GM23338 (cell line): Measurements from ENCODE around the gene HDHD5. TPM values are rescaled to one million over a fixed set of nuclear protein-coding genes. Genes with fewer than 3 reads are reported as not detected.

Experiments
- ATAC-seq: fragments of 200-7000 bp; cut with Tn5 transposase; 3 replicates; pipeline ENCODE4 v1.9.1; 2020
- DNase-seq: peaks from one replicate; pipeline ENCODE4 v3.0.0-alpha.2; 2015; ENCODE audit warnings: low spot score
- H2AFZ ChIP-seq: fragments of 200-600 bp; sonication (generic); 2 replicates; pipeline ENCODE4 v1.8.0; 2016; ENCODE audit warnings: antibody characterized with exemption, mild to moderate bottlenecking, moderate library complexity
- H3F3A ChIP-seq: fragments of 200-600 bp; sonication (generic); replicated peaks from 2 replicates; pipeline ENCODE4 v1.8.0; 2017; ENCODE audit warnings: antibody characterized with exemption, mixed run types, low read depth
- H3K27ac ChIP-seq: fragments of 200-600 bp; sonication (generic); 2 replicates; pipeline ENCODE4 v1.6.1; 2016; ENCODE audit warnings: low read depth
- H3K27me3 ChIP-seq: fragments of 200-600 bp; sonication (generic); 2 replicates; pipeline ENCODE4 v1.8.0; 2016; ENCODE audit warnings: mild to moderate bottlenecking, mixed run types, moderate library complexity; ENCODE audit not compliant: insufficient read depth
- H3K36me3 ChIP-seq: fragments of 200-600 bp; sonication (generic); 2 replicates; pipeline ENCODE4 v1.8.0; 2016; ENCODE audit warnings: mild to moderate bottlenecking; ENCODE audit not compliant: insufficient read depth
- H3K4me1 ChIP-seq: fragments of 200-600 bp; sonication (generic); 2 replicates; pipeline ENCODE4 v1.8.0; 2016; ENCODE audit warnings: mild to moderate bottlenecking, moderate library complexity; ENCODE audit not compliant: insufficient read depth
- H3K4me2 ChIP-seq: fragments of 200-600 bp; sonication (generic); 2 replicates; pipeline ENCODE4 v1.7.1; 2017; ENCODE audit warnings: mixed run types
- H3K4me3 ChIP-seq: fragments of 200-600 bp; sonication (generic); 2 replicates; pipeline ENCODE4 v1.6.1; 2016; ENCODE audit warnings: mixed run types
- H3K79me2 ChIP-seq: fragments of 200-600 bp; sonication (generic); replicated peaks from 2 replicates; pipeline ENCODE4 v1.8.0; 2017; ENCODE audit warnings: mild to moderate bottlenecking; ENCODE audit not compliant: insufficient read depth
- H3K9me2 ChIP-seq: fragments of 200-600 bp; sonication (generic); 2 replicates; pipeline ENCODE4 v1.8.0; 2017; ENCODE audit not compliant: insufficient read depth
- H4K20me1 ChIP-seq: fragments of 200-600 bp; sonication (generic); replicated peaks from 2 replicates; pipeline ENCODE4 v1.8.0; 2017; ENCODE audit warnings: mild to moderate bottlenecking; ENCODE audit not compliant: insufficient read depth
- H3K27ac Mint-ChIP-seq: 2 replicates; pipeline ENCODE4 v1.8.0; 2020; ENCODE audit warnings: inconsistent platforms, mild to moderate bottlenecking, moderate library complexity, mixed read lengths
- H3K27me3 Mint-ChIP-seq: 3 replicates; pipeline ENCODE4 v1.8.0; 2022; ENCODE audit warnings: low read depth, mild to moderate bottlenecking, moderate library complexity, mixed read lengths, inconsistent platforms; ENCODE audit not compliant: insufficient read depth, poor library complexity
- H3K36me3 Mint-ChIP-seq: 3 replicates; pipeline ENCODE4 v1.8.0; 2021; ENCODE audit warnings: low read depth, mild to moderate bottlenecking, inconsistent platforms, moderate library complexity, mixed read lengths
- H3K4me1 Mint-ChIP-seq: 3 replicates; pipeline ENCODE4 v1.8.0; 2020; ENCODE audit warnings: mild to moderate bottlenecking, inconsistent platforms, mixed read lengths
- H3K4me3 Mint-ChIP-seq: 3 replicates; pipeline ENCODE4 v1.8.0; 2021; ENCODE audit warnings: moderate library complexity, mild to moderate bottlenecking, inconsistent platforms, mixed read lengths
- H3K9me3 Mint-ChIP-seq: 3 replicates; pipeline ENCODE4 v1.8.0; 2020; ENCODE audit warnings: moderate library complexity, mild to moderate bottlenecking, inconsistent platforms, mixed read lengths
- CREB1 ChIP-seq: fragments of 250-450 bp; sonication (Bioruptor Pico); IDR thresholded peaks from 2 replicates; pipeline ENCODE4 v1.5.0; 2020; ENCODE audit warnings: low read depth, mild to moderate bottlenecking, moderate library complexity
- ETS1 ChIP-seq: IDR thresholded peaks from 2 replicates; pipeline ENCODE4 v1.6.1; 2016; ENCODE audit warnings: antibody characterized with exemption
- EZH2 ChIP-seq: fragments of 200-600 bp; sonication (generic); IDR thresholded peaks from one replicate; pipeline ENCODE4 v1.8.0; 2017; ENCODE audit warnings: antibody characterized with exemption, mild to moderate bottlenecking, low read depth; ENCODE audit not compliant: unreplicated experiment
- EZH2phosphoT487 ChIP-seq: fragments of 200-600 bp; sonication (generic); IDR thresholded peaks from one replicate; pipeline ENCODE4 v1.8.1; 2018; ENCODE audit warnings: antibody characterized with exemption; ENCODE audit not compliant: unreplicated experiment
- JUNB ChIP-seq: IDR thresholded peaks from one replicate; pipeline ENCODE4 v1.6.1; 2016; ENCODE audit warnings: antibody characterized with exemption; ENCODE audit not compliant: unreplicated experiment
- NANOG ChIP-seq: IDR thresholded peaks from 2 replicates; pipeline ENCODE4 v1.6.1; 2016; ENCODE audit warnings: antibody characterized with exemption, borderline replicate concordance
- POLR2AphosphoS5 ChIP-seq: IDR thresholded peaks from 2 replicates; pipeline ENCODE4 v1.6.1; 2016; ENCODE audit warnings: antibody characterized with exemption, low read depth
- REST ChIP-seq: IDR thresholded peaks from one replicate; pipeline ENCODE4 v1.6.1; 2018; ENCODE audit warnings: antibody characterized with exemption; ENCODE audit not compliant: unreplicated experiment
- STAT1 ChIP-seq: IDR thresholded peaks from one replicate; pipeline ENCODE4 v1.6.1; 2016; ENCODE audit warnings: antibody characterized with exemption; ENCODE audit not compliant: unreplicated experiment
- ZNF114 ChIP-seq: fragments of 250-450 bp; sonication (Bioruptor Pico); IDR thresholded peaks from 2 replicates; pipeline ENCODE4 v1.5.0; 2020; ENCODE audit warnings: mild to moderate bottlenecking, moderate library complexity
- ZNF331 ChIP-seq: fragments of 250-450 bp; sonication (Bioruptor Pico); IDR thresholded peaks from 2 replicates; pipeline ENCODE4 v1.5.0; 2020; ENCODE audit warnings: low read depth, mild to moderate bottlenecking, moderate library complexity
- ZNF462 ChIP-seq: fragments of 250-450 bp; sonication (Bioruptor Pico); IDR thresholded peaks from 2 replicates; pipeline ENCODE4 v1.5.0; 2020; ENCODE audit warnings: mild to moderate bottlenecking, moderate library complexity
- polyA plus RNA-seq: library from polyadenylated mRNA; unstranded; fragments of >200 nt; fragmentation: Nextera tagmentation; extraction: Ambion mirVana; gene quantifications from 2 replicates; pipeline ENCODE4 v1.2.1, GENCODE V29; 2016
- total RNA-seq: library from RNA; depleted of rRNA; stranded (reverse); fragments of >200 nt; shearing (Covaris generic); gene quantifications from 2 replicates; pipeline ENCODE4 v1.2.3, GENCODE V29; 2014
- TF ChIP-seq, protein P1 (sequence below), 2 experiments: fragments of 200-600 bp in 1 of 2; sonication (generic) in 1 of 2; conservative IDR thresholded peaks; 2 replicates each; pipeline versions ENCODE4 v1.5.1 to v1.6.1; 2016 to 2017; ENCODE audit warnings: antibody characterized with exemption in 2 of 2, low read depth in 2 of 2, mild to moderate bottlenecking in 2 of 2, moderate library complexity in 1 of 2

HDHD5 gene
- total and polyA plus RNA-seq, 2 experiments from 2014 or later, result 70.0 to 116 TPM

- TF ChIP-seq, protein P1, sequence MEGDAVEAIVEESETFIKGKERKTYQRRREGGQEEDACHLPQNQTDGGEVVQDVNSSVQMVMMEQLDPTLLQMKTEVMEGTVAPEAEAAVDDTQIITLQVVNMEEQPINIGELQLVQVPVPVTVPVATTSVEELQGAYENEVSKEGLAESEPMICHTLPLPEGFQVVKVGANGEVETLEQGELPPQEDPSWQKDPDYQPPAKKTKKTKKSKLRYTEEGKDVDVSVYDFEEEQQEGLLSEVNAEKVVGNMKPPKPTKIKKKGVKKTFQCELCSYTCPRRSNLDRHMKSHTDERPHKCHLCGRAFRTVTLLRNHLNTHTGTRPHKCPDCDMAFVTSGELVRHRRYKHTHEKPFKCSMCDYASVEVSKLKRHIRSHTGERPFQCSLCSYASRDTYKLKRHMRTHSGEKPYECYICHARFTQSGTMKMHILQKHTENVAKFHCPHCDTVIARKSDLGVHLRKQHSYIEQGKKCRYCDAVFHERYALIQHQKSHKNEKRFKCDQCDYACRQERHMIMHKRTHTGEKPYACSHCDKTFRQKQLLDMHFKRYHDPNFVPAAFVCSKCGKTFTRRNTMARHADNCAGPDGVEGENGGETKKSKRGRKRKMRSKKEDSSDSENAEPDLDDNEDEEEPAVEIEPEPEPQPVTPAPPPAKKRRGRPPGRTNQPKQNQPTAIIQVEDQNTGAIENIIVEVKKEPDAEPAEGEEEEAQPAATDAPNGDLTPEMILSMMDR (conservative IDR thresholded peaks at IDR 0.05; ENCODE audit: low read depth in 2 of 2), result no peak
- no peak for TF ChIP-seq JUNB
- no peak for TF ChIP-seq STAT1
These were observed 19.1 kb downstream of the HDHD5 start (continued) for GRCh38 chr22:17140022-17140421.

GRCh38 chr22:17138513-17138912 lies 20.6 kb downstream of the HDHD5 start:
- Histone ChIP-seq H3K4me2 (no peak overlapping the region), H3K4me1 (no peaks in the 10 kb centered on the region), H3K9me2 (no peaks in the 10 kb centered on the region), H3K79me2 (0 out of 2 replicates have a peak, but pooled peaks cover 4% of the 10 kb centered on the region), H3K36me3 (no peaks in the 10 kb centered on the region; the same call in 1 of the 2 replicates), H3K27me3 (no peaks in the 10 kb centered on the region), H2AFZ (no peak overlapping the region), H3K4me3 (no peak overlapping the region), H3K27ac (no peak overlapping the region), H4K20me1 (peaks cover 9% of the 10 kb centered on the region), H3F3A (peaks cover 16% of the 10 kb centered on the region)
- DNase-seq (no peak), ATAC-seq (no peak)
- Mint-ChIP-seq H3K27ac (no peak overlapping the region), H3K27me3 (peaks cover 1% of the 10 kb centered on the region), H3K4me1 (peaks cover 5% of the 10 kb centered on the region; the same call in 2 of the 3 replicates), H3K36me3 (peaks cover 54% of the 10 kb centered on the region), H3K4me3 (no peak overlapping the region), H3K9me3 (no peaks in the 10 kb centered on the region; the same call in 2 of the 3 replicates)
- TF ChIP-seq ZNF462 (CRISPR knock-in tag) (no peak), EZH2phosphoT487 (no peak), ZNF114 (CRISPR knock-in tag) (no peak), POLR2AphosphoS5 (no peak), NANOG (no peak), REST (no peak), CREB1 (CRISPR knock-in tag) (no peak), JUNB (no peak), STAT1 (no peak), ETS1 (no peak), EZH2 (no peak), ZNF331 (CRISPR knock-in tag) (no peak)
